OCI-LY1 (cell line): ENCODE measurements around the gene ELOVL6.
"Not testable (repeated sequence)": the region's sequence is repeated elsewhere in the genome, so short reads cannot be mapped to it uniquely, and the experiment has no call there.

Experiments
- H2AFZ ChIP-seq: fragments of 200-600 bp; sonication (generic), shearing (Covaris generic); 2 replicates; pipeline ENCODE4 v1.6.0; 2014; ENCODE audit warnings: antibody characterized with exemption, mild to moderate bottlenecking, low read length
- H3F3A ChIP-seq: fragments of 200-600 bp; sonication (generic), shearing (Covaris generic); 2 replicates; pipeline ENCODE4 v1.6.0; 2014; ENCODE audit warnings: mild to moderate bottlenecking, antibody characterized with exemption, low read length, moderate library complexity; ENCODE audit not compliant: insufficient read depth
- H3K27ac ChIP-seq: fragments of 200-600 bp; sonication (generic); 2 replicates; pipeline ENCODE4 v1.5.1; 2014; ENCODE audit warnings: low read length, mixed run types, mild to moderate bottlenecking, low read depth; ENCODE audit not compliant: poor library complexity, severe bottlenecking
- H3K27me3 ChIP-seq: fragments of 200-600 bp; sonication (generic); 2 replicates; pipeline ENCODE4 v1.6.0; 2014; ENCODE audit warnings: antibody characterized with exemption, mild to moderate bottlenecking, low read length, moderate library complexity; ENCODE audit not compliant: insufficient read depth
- H3K36me3 ChIP-seq: fragments of 200-600 bp; sonication (generic); 2 replicates; pipeline ENCODE4 v1.6.1; 2014; ENCODE audit warnings: mild to moderate bottlenecking, antibody characterized with exemption, low read length, moderate library complexity, mixed read lengths; ENCODE audit not compliant: insufficient read depth
- H3K4me1 ChIP-seq: fragments of 200-600 bp; sonication (generic); 2 replicates; pipeline ENCODE4 v1.5.1; 2014; ENCODE audit warnings: mild to moderate bottlenecking, low read length, moderate library complexity; ENCODE audit not compliant: insufficient read depth, severe bottlenecking
- H3K4me2 ChIP-seq: fragments of 200-600 bp; sonication (generic), shearing (Covaris generic); 2 replicates; pipeline ENCODE4 v1.6.1; 2014; ENCODE audit warnings: low read length
- H3K4me3 ChIP-seq: fragments of 200-600 bp; sonication (generic); 2 replicates; pipeline ENCODE4 v1.5.1; 2014; ENCODE audit warnings: low read length, low read depth, mild to moderate bottlenecking, mixed read lengths; ENCODE audit not compliant: poor library complexity, severe bottlenecking
- H3K79me2 ChIP-seq: fragments of 200-600 bp; shearing (Covaris generic); 2 replicates; pipeline ENCODE4 v1.6.1; 2016; ENCODE audit warnings: mixed run types, low read length, mixed read lengths; ENCODE audit not compliant: insufficient read depth
- H3K9ac ChIP-seq: fragments of 200-600 bp; sonication (generic), shearing (Covaris generic); 2 replicates; pipeline ENCODE4 v1.6.1; 2014; ENCODE audit warnings: mild to moderate bottlenecking, low read length, mixed read lengths
- H3K9me2 ChIP-seq: fragments of 200-600 bp; sonication (generic), shearing (Covaris generic); 2 replicates; pipeline ENCODE4 v1.6.1; 2014; ENCODE audit warnings: low read depth, mild to moderate bottlenecking, low read length, mixed read lengths
- H3K9me3 ChIP-seq: fragments of 200-600 bp; shearing (Covaris generic); 2 replicates; pipeline ENCODE4 v1.6.1; 2014; ENCODE audit warnings: low read length, mixed read lengths
- H4K20me1 ChIP-seq: fragments of 200-600 bp; sonication (generic), shearing (Covaris generic); 2 replicates; pipeline ENCODE4 v1.6.0; 2016; ENCODE audit warnings: mild to moderate bottlenecking, low read length; ENCODE audit not compliant: insufficient read depth
- CTCF ChIP-seq: fragments of 200-600 bp; sonication (generic), shearing (Covaris generic); IDR thresholded peaks from 2 replicates; pipeline ENCODE4 v1.5.1; 2017; ENCODE audit warnings: mild to moderate bottlenecking, antibody characterized with exemption, low read length, moderate library complexity, mixed read lengths
- EZH2 ChIP-seq: fragments of 200-600 bp; sonication (generic), shearing (Covaris generic); IDR thresholded peaks from 2 replicates; pipeline ENCODE4 v1.8.0; 2017; ENCODE audit warnings: borderline replicate concordance, mixed run types, mild to moderate bottlenecking, antibody characterized with exemption, low read length, moderate library complexity, mixed read lengths

Gene ELOVL6

GRCh38 chr4:110160618-110161017 is 37.8 kb downstream of the ELOVL6 start:
- Histone ChIP-seq H3K36me3 (peaks cover 39% of the 10 kb centered on the region), H3F3A (no peaks in the 10 kb centered on the region), H3K4me1 (peaks cover 18% of the 10 kb centered on the region), H3K4me3 (no peak overlapping the region), H3K79me2 (peaks cover 8% of the 10 kb centered on the region; the same call in 1 of the 2 replicates), H3K9me2 (no peaks in the 10 kb centered on the region), H3K9ac (no peak overlapping the region), H3K27ac (no peak overlapping the region), H2AFZ (no peak overlapping the region), H3K27me3 (no peaks in the 10 kb centered on the region), H3K4me2 (no peak overlapping the region), H3K9me3 (no peaks in the 10 kb centered on the region), H4K20me1 (no peaks in the 10 kb centered on the region)
- no peak for TF ChIP-seq EZH2
- TF ChIP-seq CTCF: no peak

GRCh38 chr4:110159541-110159940 is 38.9 kb downstream of the ELOVL6 start:
- TF ChIP-seq CTCF (no peak), EZH2 (no peak)
- no peaks in the 10 kb centered on the region for H3F3A ChIP-seq
- H3K9me3 ChIP-seq: no peaks in the 10 kb centered on the region
- no peak overlapping the region for H3K4me3 ChIP-seq
- no peak overlapping the region for H3K27ac ChIP-seq
- peaks cover 8% of the 10 kb centered on the region; the same call in 1 of the 2 replicates for H3K79me2 ChIP-seq
- H3K9me2 ChIP-seq: no peaks in the 10 kb centered on the region
- no peak overlapping the region for H3K9ac ChIP-seq
- H3K36me3 ChIP-seq: peaks cover 35% of the 10 kb centered on the region
- no peak overlapping the region for H2AFZ ChIP-seq
- H4K20me1 ChIP-seq: no peaks in the 10 kb centered on the region
- H3K4me1 ChIP-seq: peaks cover 10% of the 10 kb centered on the region
- H3K27me3 ChIP-seq: no peaks in the 10 kb centered on the region
- H3K4me2 ChIP-seq: no peak overlapping the region

GRCh38 chr4:110157580-110157979 is 40.8 kb downstream of the ELOVL6 start:
- Histone ChIP-seq H3K79me2 (peaks cover 8% of the 10 kb centered on the region; the same call in 1 of the 2 replicates), H3K4me2 (no peak overlapping the region), H3K9me3 (no peaks in the 10 kb centered on the region), H3K36me3 (peaks cover 22% of the 10 kb centered on the region), H3K9me2 (no peaks in the 10 kb centered on the region), H2AFZ (no peak overlapping the region), H3F3A (no peaks in the 10 kb centered on the region), H3K4me3 (no peak overlapping the region), H3K4me1 (peaks cover 10% of the 10 kb centered on the region), H3K27ac (no peak overlapping the region), H4K20me1 (no peaks in the 10 kb centered on the region), H3K27me3 (no peaks in the 10 kb centered on the region), H3K9ac (no peak overlapping the region)
- no peak for TF ChIP-seq EZH2
- no peak for TF ChIP-seq CTCF

GRCh38 chr4:110157166-110157565 is 41.2 kb downstream of the ELOVL6 start:
- not testable (repeated sequence) for H3K9ac ChIP-seq, H3K27ac ChIP-seq, H3K9me3 ChIP-seq, H3K79me2 ChIP-seq, H4K20me1 ChIP-seq, H3K4me3 ChIP-seq, H3F3A ChIP-seq, H3K4me2 ChIP-seq, H2AFZ ChIP-seq, H3K4me1 ChIP-seq, H3K27me3 ChIP-seq, H3K9me2 ChIP-seq
- peaks cover 19% of the 10 kb centered on the region for H3K36me3 ChIP-seq
